ENCODE data around the gene EFCAB11.

Gene EFCAB11

GRCh38 chr14:89956661-89957009 is 2.1 kb upstream of the EFCAB11 start:
- peak overlapping the region; percentile 81 for H3K9ac ChIP-seq (ENCODE audit: low read depth, low read length)
- H3K27ac ChIP-seq (ENCODE audit: low read depth, low read length): peak overlapping the region; percentile 89
- peaks cover 32% of the 10 kb centered on the region for H3K4me1 ChIP-seq (ENCODE audit: control insufficient read depth, insufficient read depth, low read length)

GRCh38 chr14:89955745-89956660 is 1.5 kb upstream of the EFCAB11 start, which contains the start of gene TDP1:
Gene TDP1 (plus strand): TSS chr14:89955927. CDS start chr14:89963115, 7,188 bp downstream.
- H3K36me3 ChIP-seq (ENCODE audit: control insufficient read depth, insufficient read depth, low read length): peaks cover 20% of the 10 kb centered on the region
- peak within 1 kb of the TSS; percentile 81 for H3K9ac ChIP-seq (ENCODE audit: low read depth, low read length)
- peak within 1 kb of the TSS; percentile 82 for H3K4me3 ChIP-seq (ENCODE audit: low read depth, low read length)
- H3K27me3 ChIP-seq (ENCODE audit: control insufficient read depth, insufficient read depth, low read length): no peaks in the 10 kb centered on the region
- no peaks in the 10 kb centered on the region for H3K9me3 ChIP-seq (ENCODE audit: control insufficient read depth, insufficient read depth, low read length)
- H3K4me1 ChIP-seq (ENCODE audit: control insufficient read depth, insufficient read depth, low read length): peaks cover 26% of the 10 kb centered on the region
- H3K27ac ChIP-seq (ENCODE audit: low read depth, low read length): peak within 1 kb of the TSS; percentile 89

More at GRCh38 chr14:89956661-89957009, 2.1 kb upstream of the EFCAB11 start:
- H3K36me3 ChIP-seq (ENCODE audit: control insufficient read depth, insufficient read depth, low read length): peaks cover 20% of the 10 kb centered on the region
- no peaks in the 10 kb centered on the region for H3K27me3 ChIP-seq (ENCODE audit: control insufficient read depth, insufficient read depth, low read length)
- peak overlapping the region; percentile 82 for H3K4me3 ChIP-seq (ENCODE audit: low read depth, low read length)
- H3K9me3 ChIP-seq (ENCODE audit: control insufficient read depth, insufficient read depth, low read length): no peaks in the 10 kb centered on the region

- Histone ChIP-seq H3K9me3 (ENCODE audit: control insufficient read depth, insufficient read depth, low read length) (no peaks in the 10 kb centered on the region), H3K9ac (ENCODE audit: low read depth, low read length) (no peak overlapping the region), H3K4me3 (ENCODE audit: low read depth, low read length) (peak overlapping the region; percentile 82), H3K4me1 (ENCODE audit: control insufficient read depth, insufficient read depth, low read length) (peaks cover 19% of the 10 kb centered on the region), H3K36me3 (ENCODE audit: control insufficient read depth, insufficient read depth, low read length) (peaks cover 20% of the 10 kb centered on the region), H3K27ac (ENCODE audit: low read depth, low read length) (peak overlapping the region; percentile 31), H3K27me3 (ENCODE audit: control insufficient read depth, insufficient read depth, low read length) (no peaks in the 10 kb centered on the region)
These were observed 653 bp upstream of the EFCAB11 start for GRCh38 chr14:89955022-89955744.

GRCh38 chr14:89953602-89954001 is 928 bp downstream of the EFCAB11 start:
- peak overlapping the region; percentile 82 for H3K4me3 ChIP-seq (ENCODE audit: low read depth, low read length)

GRCh38 chr14:89952576-89952975 is 2.0 kb downstream of the EFCAB11 start:
- Histone ChIP-seq H3K27me3 (ENCODE audit: control insufficient read depth, insufficient read depth, low read length) (no peaks in the 10 kb centered on the region), H3K4me3 (ENCODE audit: low read depth, low read length) (no peak overlapping the region), H3K4me1 (ENCODE audit: control insufficient read depth, insufficient read depth, low read length) (peaks cover 13% of the 10 kb centered on the region), H3K9me3 (ENCODE audit: control insufficient read depth, insufficient read depth, low read length) (no peaks in the 10 kb centered on the region), H3K9ac (ENCODE audit: low read depth, low read length) (no peak overlapping the region), H3K27ac (ENCODE audit: low read depth, low read length) (no peak overlapping the region), H3K36me3 (ENCODE audit: control insufficient read depth, insufficient read depth, low read length) (peaks cover 14% of the 10 kb centered on the region)

More at GRCh38 chr14:89953602-89954001, 928 bp downstream of the EFCAB11 start:
- Histone ChIP-seq H3K9me3 (ENCODE audit: control insufficient read depth, insufficient read depth, low read length) (no peaks in the 10 kb centered on the region), H3K27me3 (ENCODE audit: control insufficient read depth, insufficient read depth, low read length) (no peaks in the 10 kb centered on the region), H3K9ac (ENCODE audit: low read depth, low read length) (no peak overlapping the region), H3K4me1 (ENCODE audit: control insufficient read depth, insufficient read depth, low read length) (peaks cover 13% of the 10 kb centered on the region), H3K36me3 (ENCODE audit: control insufficient read depth, insufficient read depth, low read length) (peaks cover 25% of the 10 kb centered on the region), H3K27ac (ENCODE audit: low read depth, low read length) (peak overlapping the region; percentile 82)

- Histone ChIP-seq H3K4me1 (ENCODE audit: control insufficient read depth, insufficient read depth, low read length) (no peaks in the 10 kb centered on the region), H3K4me3 (ENCODE audit: low read depth, low read length) (no peak overlapping the region), H3K27me3 (ENCODE audit: control insufficient read depth, insufficient read depth, low read length) (no peaks in the 10 kb centered on the region), H3K9ac (ENCODE audit: low read depth, low read length) (no peak overlapping the region), H3K27ac (ENCODE audit: low read depth, low read length) (no peak overlapping the region), H3K36me3 (ENCODE audit: control insufficient read depth, insufficient read depth, low read length) (peaks cover 11% of the 10 kb centered on the region), H3K9me3 (ENCODE audit: control insufficient read depth, insufficient read depth, low read length) (no peaks in the 10 kb centered on the region)
These were observed 7.2 kb downstream of the EFCAB11 start for GRCh38 chr14:89947344-89947743.

GRCh38 chr14:89941830-89942377 is 12.6 kb downstream of the EFCAB11 start:
- Histone ChIP-seq H3K36me3 (ENCODE audit: control insufficient read depth, insufficient read depth, low read length) (no peaks in the 10 kb centered on the region), H3K27me3 (ENCODE audit: control insufficient read depth, insufficient read depth, low read length) (no peaks in the 10 kb centered on the region), H3K9me3 (ENCODE audit: control insufficient read depth, insufficient read depth, low read length) (no peaks in the 10 kb centered on the region), H3K27ac (ENCODE audit: low read depth, low read length) (no peak overlapping the region), H3K4me3 (ENCODE audit: low read depth, low read length) (no peak overlapping the region), H3K9ac (ENCODE audit: low read depth, low read length) (no peak overlapping the region), H3K4me1 (ENCODE audit: control insufficient read depth, insufficient read depth, low read length) (no peaks in the 10 kb centered on the region)

- no peak overlapping the region for H3K9ac ChIP-seq (ENCODE audit: low read depth, low read length)
- no peaks in the 10 kb centered on the region for H3K9me3 ChIP-seq (ENCODE audit: control insufficient read depth, insufficient read depth, low read length)
- H3K27ac ChIP-seq (ENCODE audit: low read depth, low read length): no peak overlapping the region
- H3K4me3 ChIP-seq (ENCODE audit: low read depth, low read length): no peak overlapping the region
- no peaks in the 10 kb centered on the region for H3K36me3 ChIP-seq (ENCODE audit: control insufficient read depth, insufficient read depth, low read length)
- H3K4me1 ChIP-seq (ENCODE audit: control insufficient read depth, insufficient read depth, low read length): peaks cover 3% of the 10 kb centered on the region; the same call in 1 of the 2 replicates
- H3K27me3 ChIP-seq (ENCODE audit: control insufficient read depth, insufficient read depth, low read length): no peaks in the 10 kb centered on the region
These were observed 17.8 kb downstream of the EFCAB11 start for GRCh38 chr14:89936654-89937185.

GRCh38 chr14:89933002-89933401 is 21.5 kb downstream of the EFCAB11 start:
- H3K27me3 ChIP-seq (ENCODE audit: control insufficient read depth, insufficient read depth, low read length): no peaks in the 10 kb centered on the region
- H3K9ac ChIP-seq (ENCODE audit: low read depth, low read length): no peak overlapping the region
- H3K36me3 ChIP-seq (ENCODE audit: control insufficient read depth, insufficient read depth, low read length): 0 out of 2 replicates have a peak, but pooled peaks cover 7% of the 10 kb centered on the region
- H3K27ac ChIP-seq (ENCODE audit: low read depth, low read length): no peak overlapping the region
- H3K4me1 ChIP-seq (ENCODE audit: control insufficient read depth, insufficient read depth, low read length): peaks cover 3% of the 10 kb centered on the region; the same call in 1 of the 2 replicates
- H3K9me3 ChIP-seq (ENCODE audit: control insufficient read depth, insufficient read depth, low read length): no peaks in the 10 kb centered on the region
- no peak overlapping the region for H3K4me3 ChIP-seq (ENCODE audit: low read depth, low read length)

GRCh38 chr14:89927186-89927865 is 27.2 kb downstream of the EFCAB11 start:
- H3K27ac ChIP-seq (ENCODE audit: low read depth, low read length): no peak overlapping the region
- no peaks in the 10 kb centered on the region for H3K9me3 ChIP-seq (ENCODE audit: control insufficient read depth, insufficient read depth, low read length)
- H3K4me3 ChIP-seq (ENCODE audit: low read depth, low read length): no peak overlapping the region
- H3K36me3 ChIP-seq (ENCODE audit: control insufficient read depth, insufficient read depth, low read length): 0 out of 2 replicates have a peak, but pooled peaks cover 7% of the 10 kb centered on the region
- H3K9ac ChIP-seq (ENCODE audit: low read depth, low read length): no peak overlapping the region
- no peaks in the 10 kb centered on the region for H3K27me3 ChIP-seq (ENCODE audit: control insufficient read depth, insufficient read depth, low read length)
- no peaks in the 10 kb centered on the region for H3K4me1 ChIP-seq (ENCODE audit: control insufficient read depth, insufficient read depth, low read length)
